Glutamatergic neuron (in vitro differentiated cells): ENCODE data around the gene ADCY2. TPM values are rescaled to one million over a fixed set of nuclear protein-coding genes. Genes with fewer than 3 reads are reported as not detected.
A peak's percentile ranks its signal among the peaks of the same experiment; 100 is the strongest.

Source experiments
- DNase-seq: peaks from one replicate; pipeline ENCODE4 v3.0.0; 2022
- H3K27ac Mint-ChIP-seq: one replicate; pipeline ENCODE4 v1.8.0; 2020; ENCODE audit warnings: mild to moderate bottlenecking, mixed read lengths, inconsistent platforms; ENCODE audit not compliant: unreplicated experiment
- H3K27me3 Mint-ChIP-seq: one replicate; pipeline ENCODE4 v1.8.0; 2020; ENCODE audit warnings: mild to moderate bottlenecking, moderate library complexity, mixed read lengths, inconsistent platforms; ENCODE audit not compliant: unreplicated experiment
- H3K36me3 Mint-ChIP-seq: one replicate; pipeline ENCODE4 v1.8.0; 2020; ENCODE audit warnings: mild to moderate bottlenecking, mixed read lengths, inconsistent platforms; ENCODE audit not compliant: unreplicated experiment
- H3K4me1 Mint-ChIP-seq: one replicate; pipeline ENCODE4 v1.8.0; 2020; ENCODE audit warnings: mild to moderate bottlenecking, low read depth, mixed read lengths, inconsistent platforms; ENCODE audit not compliant: unreplicated experiment
- H3K4me3 Mint-ChIP-seq: one replicate; pipeline ENCODE4 v1.8.0; 2020; ENCODE audit warnings: mild to moderate bottlenecking, mixed read lengths, inconsistent platforms; ENCODE audit not compliant: unreplicated experiment
- H3K9me3 Mint-ChIP-seq: one replicate; pipeline ENCODE4 v1.8.0; 2020; ENCODE audit warnings: mild to moderate bottlenecking, moderate library complexity, mixed read lengths, inconsistent platforms; ENCODE audit not compliant: unreplicated experiment
- total RNA-seq: library from RNA; stranded (reverse); fragmentation: NEBNext Ultra II Directional; extraction: Animal tissue kit (Norgen Biotek cat#: 25700); gene quantifications from one replicate; pipeline ENCODE4 v1.2.1, GENCODE V29; 2021; ENCODE audit not compliant: unreplicated experiment
- TF ChIP-seq, protein P1 (sequence below): fragments of 200-600 bp; sonication (generic); IDR thresholded peaks from one replicate; pipeline ENCODE4 v1.5.0; 2021; ENCODE audit not compliant: partially characterized antibody, unreplicated experiment

The ADCY2 gene
- total RNA-seq, 1 donor from 2014 or later: 3.8 TPM

DNA sequence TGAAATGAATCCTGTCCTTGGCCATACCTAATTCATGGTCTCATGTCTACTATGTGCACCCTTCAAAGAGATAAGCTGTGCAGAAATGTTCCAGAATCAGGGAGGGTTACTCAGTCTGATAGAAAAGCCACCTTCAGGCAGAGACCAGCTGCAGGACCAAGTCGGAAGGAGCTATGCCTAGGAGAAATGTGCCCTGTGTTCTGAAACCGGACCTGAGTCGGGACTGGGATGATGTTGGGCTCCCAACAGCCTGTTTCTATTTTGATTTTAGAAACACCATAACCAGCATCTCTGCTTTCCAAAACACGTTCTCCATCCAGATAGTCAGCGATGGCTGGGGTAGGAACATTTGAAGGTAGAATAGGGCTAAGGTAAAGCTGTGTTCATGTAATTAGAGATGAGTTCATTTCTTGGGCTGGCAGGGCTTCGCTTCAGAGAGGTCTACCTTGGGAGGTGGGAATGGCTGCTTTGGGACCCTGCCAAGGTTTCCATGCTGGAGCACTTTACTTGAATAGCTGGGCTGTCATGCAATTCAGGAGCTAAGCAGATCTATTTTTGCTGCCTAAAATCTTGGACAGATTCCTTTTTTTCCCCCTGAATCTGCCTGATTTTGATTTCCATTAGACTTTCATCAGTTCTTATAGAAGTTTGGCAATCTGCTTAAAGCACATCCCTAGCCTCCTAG, 2.8 kb downstream of the ADCY2 start:
- no peak for DNase-seq
- H3K27ac Mint-ChIP-seq: no peak overlapping the region
- no peaks in the 10 kb centered on the region for H3K36me3 Mint-ChIP-seq
- peak overlapping the region; percentile 9 for H3K4me3 Mint-ChIP-seq
- H3K9me3 Mint-ChIP-seq: peaks cover 8% of the 10 kb centered on the region
- H3K4me1 Mint-ChIP-seq: peaks cover 3% of the 10 kb centered on the region
- TF ChIP-seq, protein P1, sequence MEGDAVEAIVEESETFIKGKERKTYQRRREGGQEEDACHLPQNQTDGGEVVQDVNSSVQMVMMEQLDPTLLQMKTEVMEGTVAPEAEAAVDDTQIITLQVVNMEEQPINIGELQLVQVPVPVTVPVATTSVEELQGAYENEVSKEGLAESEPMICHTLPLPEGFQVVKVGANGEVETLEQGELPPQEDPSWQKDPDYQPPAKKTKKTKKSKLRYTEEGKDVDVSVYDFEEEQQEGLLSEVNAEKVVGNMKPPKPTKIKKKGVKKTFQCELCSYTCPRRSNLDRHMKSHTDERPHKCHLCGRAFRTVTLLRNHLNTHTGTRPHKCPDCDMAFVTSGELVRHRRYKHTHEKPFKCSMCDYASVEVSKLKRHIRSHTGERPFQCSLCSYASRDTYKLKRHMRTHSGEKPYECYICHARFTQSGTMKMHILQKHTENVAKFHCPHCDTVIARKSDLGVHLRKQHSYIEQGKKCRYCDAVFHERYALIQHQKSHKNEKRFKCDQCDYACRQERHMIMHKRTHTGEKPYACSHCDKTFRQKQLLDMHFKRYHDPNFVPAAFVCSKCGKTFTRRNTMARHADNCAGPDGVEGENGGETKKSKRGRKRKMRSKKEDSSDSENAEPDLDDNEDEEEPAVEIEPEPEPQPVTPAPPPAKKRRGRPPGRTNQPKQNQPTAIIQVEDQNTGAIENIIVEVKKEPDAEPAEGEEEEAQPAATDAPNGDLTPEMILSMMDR: no peak
- H3K27me3 Mint-ChIP-seq: peaks cover 8% of the 10 kb centered on the region

DNA sequence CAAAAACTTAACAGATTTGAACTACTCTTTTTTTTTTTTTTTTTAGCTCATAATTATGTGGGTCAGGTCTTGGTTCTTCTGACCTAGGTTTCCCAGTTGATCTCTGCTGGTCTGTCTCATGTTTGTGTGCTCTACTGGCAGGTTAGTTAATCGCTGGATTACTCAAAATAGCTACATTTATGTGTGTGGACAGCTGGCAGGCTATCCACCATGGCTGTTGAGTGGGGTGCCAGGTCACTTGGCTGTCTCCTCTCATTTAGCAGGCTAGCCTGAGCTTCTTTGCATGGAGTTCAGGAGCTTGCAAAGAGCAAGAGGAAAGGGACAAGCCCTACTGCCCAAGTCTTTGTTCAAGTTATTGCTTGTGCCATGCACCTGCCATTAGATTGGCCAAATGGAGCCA, 9.3 kb downstream of the ADCY2 start:
- Mint-ChIP-seq H3K4me1 (no peaks in the 10 kb centered on the region), H3K27me3 (no peaks in the 10 kb centered on the region), H3K36me3 (peaks cover 5% of the 10 kb centered on the region), H3K9me3 (peaks cover 1% of the 10 kb centered on the region), H3K27ac (no peak overlapping the region), H3K4me3 (no peak overlapping the region)
- DNase-seq: no peak
- TF ChIP-seq, protein P1: no peak

DNA sequence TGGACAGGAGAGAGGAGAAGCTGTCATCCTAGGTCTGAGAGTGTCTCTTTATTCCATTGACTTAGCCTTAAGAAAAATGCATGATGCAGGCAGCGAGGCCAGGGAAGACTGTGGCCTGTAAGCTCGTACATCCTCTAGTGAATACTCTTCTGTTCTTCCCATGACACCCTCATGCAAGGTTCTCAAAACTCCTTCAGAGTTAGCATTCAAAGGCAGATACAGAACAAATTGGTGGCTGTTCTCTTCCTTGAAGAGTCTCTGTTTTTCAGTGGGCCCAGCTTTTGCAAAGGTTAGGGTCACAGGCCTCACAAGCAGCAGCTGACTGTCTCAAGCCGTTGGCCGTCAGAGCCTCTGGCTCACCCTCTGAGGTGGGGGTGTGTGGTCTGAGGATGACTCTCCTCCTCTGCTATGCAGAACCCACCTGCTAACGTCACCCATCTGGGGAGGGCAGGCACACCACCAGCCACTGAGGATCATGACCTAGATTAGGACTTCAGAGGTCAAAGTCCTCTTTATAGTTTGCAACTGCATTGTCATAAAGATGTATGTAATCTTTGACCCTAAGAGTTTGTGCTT, 15.1 kb downstream of the ADCY2 start:
- Mint-ChIP-seq H3K27ac (no peak overlapping the region), H3K27me3 (no peaks in the 10 kb centered on the region), H3K36me3 (peaks cover 5% of the 10 kb centered on the region), H3K4me1 (peaks cover 2% of the 10 kb centered on the region), H3K9me3 (peaks cover 7% of the 10 kb centered on the region), H3K4me3 (no peak overlapping the region)
- TF ChIP-seq, protein P1: no peak
- no peak for DNase-seq

DNA sequence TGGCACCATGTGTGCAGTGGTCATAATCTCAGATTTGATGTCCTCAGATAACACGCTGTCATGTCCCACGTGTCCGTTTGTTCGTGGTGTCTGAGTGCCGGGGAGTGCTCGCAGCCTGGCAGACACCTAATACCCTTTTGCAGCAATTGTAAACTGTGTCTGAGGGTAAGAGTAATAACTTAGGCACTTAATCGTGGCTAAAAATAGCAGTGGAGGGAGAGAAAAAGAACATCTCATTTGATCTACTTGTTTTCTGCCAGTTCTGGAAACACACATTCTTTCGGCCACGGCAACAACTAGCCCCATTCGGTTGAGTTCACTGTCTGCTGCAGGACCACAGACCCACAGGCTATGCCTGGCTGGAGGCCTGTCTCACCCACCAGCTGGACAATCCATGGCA, 16.5 kb downstream of the ADCY2 start:
- Mint-ChIP-seq H3K4me3 (no peak overlapping the region), H3K9me3 (peaks cover 7% of the 10 kb centered on the region), H3K27me3 (no peaks in the 10 kb centered on the region), H3K4me1 (peaks cover 2% of the 10 kb centered on the region), H3K36me3 (peaks cover under 1% of the 10 kb centered on the region), H3K27ac (no peak overlapping the region)
- no peak for DNase-seq
- TF ChIP-seq, protein P1: no peak

DNA sequence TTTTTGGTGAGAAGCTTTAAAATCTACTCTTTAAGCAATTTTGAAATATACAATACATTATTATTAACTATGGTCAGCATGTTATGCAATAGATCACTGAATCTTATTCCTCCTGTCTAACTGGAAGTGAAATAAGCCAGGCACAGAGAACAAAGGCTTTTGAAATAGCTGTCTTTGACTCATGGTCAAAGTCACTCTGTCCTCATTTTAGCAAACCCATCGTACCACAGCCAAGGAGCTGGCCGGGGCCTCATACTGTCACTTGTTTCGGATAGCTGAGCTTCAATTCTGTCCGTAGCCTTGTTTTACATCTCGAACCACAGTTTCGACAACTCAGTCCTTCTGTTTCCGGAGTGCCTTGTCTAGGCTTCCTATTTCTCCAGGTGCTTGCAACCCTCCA, 19.2 kb downstream of the ADCY2 start:
- no peak for DNase-seq
- Mint-ChIP-seq H3K4me3 (no peak overlapping the region), H3K36me3 (no peaks in the 10 kb centered on the region), H3K4me1 (peaks cover 2% of the 10 kb centered on the region), H3K9me3 (peaks cover 7% of the 10 kb centered on the region), H3K27ac (no peak overlapping the region), H3K27me3 (no peaks in the 10 kb centered on the region)
- TF ChIP-seq, protein P1: no peak
